ENCODE measurements around the gene EPN2. TPM values are rescaled to one million over a fixed set of nuclear protein-coding genes. Genes with fewer than 3 reads are reported as not detected.

The EPN2 gene
- total RNA-seq, 1 experiment from 2014 or later = 73.1 TPM

DNA sequence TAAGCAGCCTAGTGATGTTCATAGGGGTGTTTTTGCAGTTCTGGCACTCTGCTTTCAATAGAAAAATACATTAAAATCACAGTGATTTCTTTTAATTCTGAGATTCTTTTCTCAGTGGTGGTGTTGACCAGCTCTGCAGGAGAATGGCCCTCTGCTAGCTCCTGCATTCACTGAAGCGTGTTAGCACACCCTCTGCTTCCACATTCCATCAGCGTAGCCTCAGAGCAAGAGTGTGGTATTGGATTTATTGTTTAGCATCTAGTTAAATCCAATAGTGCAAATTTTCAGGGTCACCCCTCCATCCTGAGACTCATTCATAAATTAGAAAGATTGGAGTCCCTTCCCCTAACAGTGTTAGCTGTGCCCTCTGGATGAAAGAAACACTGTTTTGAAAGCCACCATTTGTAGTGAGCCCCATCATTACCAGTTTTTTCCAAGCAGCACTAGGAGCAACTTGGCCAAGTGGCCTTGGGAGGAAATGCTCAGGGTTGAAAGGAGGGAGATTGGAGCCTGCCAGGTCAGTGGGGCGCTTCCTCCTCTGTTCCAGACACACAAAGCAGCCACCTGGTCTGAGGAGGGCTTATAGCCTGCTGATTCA lies 79.7 kb downstream of the EPN2 start:
- Histone ChIP-seq H3K4me1 (ENCODE audit: control insufficient read depth in 1 of 2, insufficient read depth in 2 of 2, low read length in 2 of 2) (peaks cover 13 to 28% of the 10 kb centered on the region in 2 experiments), H2AFZ (ENCODE audit: low read depth, low read length, poor library complexity, severe bottlenecking) (no peak overlapping the region), H3K9ac (ENCODE audit: low read length) (peak overlapping the region; percentile 21), H3K9me3 (ENCODE audit: control insufficient read depth in 1 of 2, insufficient read depth in 1 of 2, low read depth in 1 of 2, low read length in 2 of 2) (no peaks in the 10 kb centered on the region), H3K4me2 (ENCODE audit: low read length) (peak overlapping the region; percentile 58), H3K4me3 (replicated peaks in 1 of 2; ENCODE audit: low read depth in 1 of 2, low read length in 2 of 2) (peak overlapping the region in 1 of 2 experiments; percentile 5; a peak in 1 of 4 replicates), H3K27me3 (ENCODE audit: insufficient read depth, low read length) (no peaks in the 10 kb centered on the region), H4K20me1 (ENCODE audit: insufficient read depth) (no peaks in the 10 kb centered on the region), H3K9me2 (ENCODE audit: insufficient read depth) (no peaks in the 10 kb centered on the region), H3K79me2 (ENCODE audit: insufficient read depth, low read length) (no peaks in the 10 kb centered on the region), H3K27ac (ENCODE audit: low read depth, low read length) (peak overlapping the region; percentile 41), H3K36me3 (ENCODE audit: control insufficient read depth in 1 of 2, insufficient read depth in 2 of 2, low read length in 2 of 2) (peaks cover 5 to 17% of the 10 kb centered on the region in 2 experiments; a peak in 3 of 4 replicates)
- ChIA-PET POLR2A (no interaction called here), CTCF (no interaction called here), RAD21 (ENCODE audit: low non-redundant PET in 1 of 2, low total read pairs in 2 of 2, uncharacterized antibody in 2 of 2, unreplicated experiment in 2 of 2) (no interaction called here)
- DNase-seq (ENCODE audit: low read depth, low spot score) (no peak), ATAC-seq (peak; percentile 3; the same call in 1 of the 2 replicates)
- TF ChIP-seq YY1 (IDR thresholded peaks at IDR 0.05; ENCODE audit: extremely low read depth, insufficient replicate concordance, low read depth, low read length) = no peak
- no peak for TF ChIP-seq ZFX (IDR thresholded peaks at IDR 0.05)
- TF ChIP-seq ZBTB33 (IDR thresholded peaks at IDR 0.05; ENCODE audit: extremely low read depth, insufficient replicate concordance, low read length) = no peak
- TF ChIP-seq SP1 (IDR thresholded peaks at IDR 0.05; ENCODE audit: low read depth) = no peak
- TF ChIP-seq ATF3 (IDR thresholded peaks at IDR 0.05) = no peak
- TF ChIP-seq EZH2 (IDR thresholded peaks at IDR 0.05) = no peak
- no peak for TF ChIP-seq SIN3A (IDR thresholded peaks at IDR 0.05; ENCODE audit: low read depth)
- TF ChIP-seq EGR1 (IDR thresholded peaks at IDR 0.05; ENCODE audit: low read depth) = no peak
- no peak for TF ChIP-seq RAD21 (IDR thresholded peaks at IDR 0.05; ENCODE audit: low read depth)
- TF ChIP-seq MAX (IDR thresholded peaks at IDR 0.05) = no peak
- no peak for TF ChIP-seq ZNF274 (IDR thresholded peaks at IDR 0.05; ENCODE audit: low read depth, low read length)
- TF ChIP-seq POLR2A (IDR thresholded peaks at IDR 0.05; ENCODE audit: borderline replicate concordance, extremely low read depth, insufficient read depth, insufficient read length) = no peak
- TF ChIP-seq, protein P1, sequence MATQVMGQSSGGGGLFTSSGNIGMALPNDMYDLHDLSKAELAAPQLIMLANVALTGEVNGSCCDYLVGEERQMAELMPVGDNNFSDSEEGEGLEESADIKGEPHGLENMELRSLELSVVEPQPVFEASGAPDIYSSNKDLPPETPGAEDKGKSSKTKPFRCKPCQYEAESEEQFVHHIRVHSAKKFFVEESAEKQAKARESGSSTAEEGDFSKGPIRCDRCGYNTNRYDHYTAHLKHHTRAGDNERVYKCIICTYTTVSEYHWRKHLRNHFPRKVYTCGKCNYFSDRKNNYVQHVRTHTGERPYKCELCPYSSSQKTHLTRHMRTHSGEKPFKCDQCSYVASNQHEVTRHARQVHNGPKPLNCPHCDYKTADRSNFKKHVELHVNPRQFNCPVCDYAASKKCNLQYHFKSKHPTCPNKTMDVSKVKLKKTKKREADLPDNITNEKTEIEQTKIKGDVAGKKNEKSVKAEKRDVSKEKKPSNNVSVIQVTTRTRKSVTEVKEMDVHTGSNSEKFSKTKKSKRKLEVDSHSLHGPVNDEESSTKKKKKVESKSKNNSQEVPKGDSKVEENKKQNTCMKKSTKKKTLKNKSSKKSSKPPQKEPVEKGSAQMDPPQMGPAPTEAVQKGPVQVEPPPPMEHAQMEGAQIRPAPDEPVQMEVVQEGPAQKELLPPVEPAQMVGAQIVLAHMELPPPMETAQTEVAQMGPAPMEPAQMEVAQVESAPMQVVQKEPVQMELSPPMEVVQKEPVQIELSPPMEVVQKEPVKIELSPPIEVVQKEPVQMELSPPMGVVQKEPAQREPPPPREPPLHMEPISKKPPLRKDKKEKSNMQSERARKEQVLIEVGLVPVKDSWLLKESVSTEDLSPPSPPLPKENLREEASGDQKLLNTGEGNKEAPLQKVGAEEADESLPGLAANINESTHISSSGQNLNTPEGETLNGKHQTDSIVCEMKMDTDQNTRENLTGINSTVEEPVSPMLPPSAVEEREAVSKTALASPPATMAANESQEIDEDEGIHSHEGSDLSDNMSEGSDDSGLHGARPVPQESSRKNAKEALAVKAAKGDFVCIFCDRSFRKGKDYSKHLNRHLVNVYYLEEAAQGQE (IDR thresholded peaks at IDR 0.05; ENCODE audit: low read depth) = no peak
- no peak for TF ChIP-seq ELF1 (IDR thresholded peaks at IDR 0.05; ENCODE audit: borderline replicate concordance, low read depth)
- TF ChIP-seq POLR2AphosphoS5 (IDR thresholded peaks at IDR 0.05; ENCODE audit: low read depth, low read length) = no peak
- TF ChIP-seq EZH2phosphoT487 (IDR thresholded peaks at IDR 0.05; ENCODE audit: borderline replicate concordance) = no peak
- no peak for TF ChIP-seq CBX3 (IDR thresholded peaks at IDR 0.05; ENCODE audit: low read depth)
- BruUV-seq (replicated peaks) = no TSS peak
- intact Hi-C loops (cut with micrococcal nuclease) = no loop called here
